Activated CD8-positive, alpha-beta memory T cell treated with anti-CD3 and anti-CD28 coated beads for 4 hours (primary cell): Measurements from ENCODE around the gene VKORC1L1.
"Not testable (repeated sequence)": the region's sequence is repeated elsewhere in the genome, so short reads cannot be mapped to it uniquely, and the experiment has no call there.

Experiments used
- DNase-seq, 2 donors: peaks; one replicate each; pipeline ENCODE4 v3.0.0-alpha.2; 2020; ENCODE audit warnings: low read depth in 2 of 2

Gene VKORC1L1

DNA sequence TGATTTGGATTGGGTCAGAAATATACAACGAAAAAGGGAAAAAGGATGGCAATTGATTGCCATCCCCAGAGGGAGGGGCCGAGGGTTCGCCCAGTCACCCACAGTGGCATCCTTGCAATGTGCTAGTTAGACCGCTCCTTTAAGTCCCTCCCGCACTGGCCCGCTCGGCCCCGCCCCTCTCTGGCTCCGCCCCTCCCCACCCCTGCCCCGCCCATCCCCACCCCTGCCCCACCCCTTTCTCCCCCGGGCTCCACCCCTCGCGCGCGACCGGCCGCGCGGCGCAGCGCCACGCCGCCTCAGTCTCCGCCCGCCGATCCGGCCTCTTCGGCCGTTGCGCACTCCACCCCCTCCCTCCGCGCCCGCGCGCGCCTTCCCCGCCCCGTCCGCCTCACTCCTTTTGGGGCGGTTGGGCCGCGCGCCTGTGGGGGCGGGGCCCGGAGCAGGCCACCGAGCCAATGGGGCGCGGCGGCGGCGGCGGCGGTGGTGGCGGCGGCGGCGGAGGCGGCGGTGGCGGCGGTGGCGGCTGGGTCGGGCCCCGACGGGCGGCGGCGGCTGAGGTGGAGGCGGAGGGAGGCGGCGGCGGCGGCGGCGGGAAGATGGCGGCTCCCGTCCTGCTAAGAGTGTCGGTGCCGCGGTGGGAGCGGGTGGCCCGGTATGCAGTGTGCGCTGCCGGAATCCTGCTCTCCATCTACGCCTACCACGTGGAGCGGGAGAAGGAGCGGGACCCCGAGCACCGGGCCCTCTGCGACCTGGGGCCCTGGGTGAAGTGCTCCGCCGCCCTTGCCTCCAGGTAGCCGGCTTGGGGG lies at the start of gene VKORC1L1:
TSS of gene VKORC1L1 (plus strand) at position 299 of the 806 bp plus-strand sequence. CDS start at position 597, 298 bp downstream.
- DNase-seq, result peak; percentile 90 to 92

DNA sequence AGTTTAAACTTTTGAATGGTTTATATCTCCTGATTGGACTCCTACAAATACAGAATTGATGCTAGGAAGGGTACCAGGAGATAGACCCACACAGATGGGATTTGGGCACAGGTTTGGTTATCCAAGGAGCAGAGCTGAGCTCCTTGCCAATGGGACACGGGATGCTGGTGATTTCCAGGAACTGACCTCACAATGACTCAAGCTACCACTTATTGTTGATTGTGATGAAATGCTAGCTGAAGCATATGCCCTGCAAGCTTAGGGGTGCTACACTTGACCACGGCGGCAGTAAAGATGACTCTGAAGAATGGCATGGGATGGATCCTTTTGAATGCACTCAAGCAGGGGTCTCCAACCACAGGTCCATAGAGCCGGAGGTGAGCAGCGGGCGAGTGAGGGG lies 45.5 kb upstream of the VKORC1L1 start:
- DNase-seq, result no peak

DNA sequence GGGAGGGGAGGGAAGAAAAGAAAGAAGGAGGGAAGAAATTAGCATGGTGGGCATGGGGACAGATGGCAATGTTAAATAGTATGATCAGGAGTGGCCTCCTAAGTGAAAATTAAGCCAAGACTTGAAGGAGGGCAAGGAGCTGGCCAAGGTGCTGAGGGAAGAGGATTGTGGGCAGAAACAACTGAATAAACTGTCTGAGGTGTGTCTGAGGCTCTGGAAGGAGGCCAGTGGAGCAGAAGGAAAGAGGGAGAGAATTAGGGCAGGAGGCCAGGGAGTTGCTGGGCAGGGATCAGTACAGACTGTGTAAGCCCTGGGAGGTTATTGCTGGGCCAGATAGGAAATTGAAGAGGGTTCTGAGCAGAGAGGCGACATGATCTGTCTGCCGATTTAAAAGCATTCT lies 40.6 kb upstream of the VKORC1L1 start:
- no peak for DNase-seq

DNA sequence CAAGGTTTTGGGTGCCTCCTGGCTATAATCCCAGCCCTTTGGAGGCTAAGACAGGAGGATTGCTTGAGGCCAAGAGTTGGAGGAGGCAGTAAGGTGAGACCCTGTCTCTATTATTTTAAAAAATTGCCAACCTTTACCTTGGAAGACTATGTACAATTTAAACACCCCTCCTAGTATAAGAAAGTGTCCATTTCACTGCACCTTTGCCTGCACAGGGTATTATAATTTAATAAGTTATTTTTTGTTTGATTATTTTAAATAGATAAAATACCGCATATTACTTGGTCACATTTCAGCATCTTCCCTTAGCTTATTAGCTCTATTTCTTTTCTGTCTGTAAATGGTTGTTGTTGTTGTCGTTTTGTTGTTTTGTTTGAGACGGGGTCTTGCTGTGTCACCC lies 36.2 kb upstream of the VKORC1L1 start:
- not testable (repeated sequence) for DNase-seq

DNA sequence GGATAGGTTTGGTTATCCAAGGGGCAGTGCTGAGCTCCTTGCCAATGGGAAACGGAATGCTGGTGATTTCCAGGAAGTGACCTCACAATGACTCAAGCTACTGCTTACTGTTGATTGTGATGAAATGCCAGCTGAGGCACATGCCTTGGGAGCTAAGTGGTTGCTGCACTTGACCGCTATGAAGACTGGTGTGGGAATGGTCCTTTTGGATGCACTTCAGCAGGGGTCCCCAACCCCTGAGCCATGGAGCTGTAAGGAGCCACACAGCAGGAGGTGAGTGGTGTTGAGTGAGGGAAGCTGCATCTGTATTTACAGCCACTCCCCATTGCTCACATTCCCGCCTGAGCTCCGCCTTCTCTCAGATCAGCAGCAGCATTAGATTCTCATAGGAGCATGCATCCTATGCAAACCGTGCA lies 35.3 kb upstream of the VKORC1L1 start:
- DNase-seq, result not testable (repeated sequence)

DNA sequence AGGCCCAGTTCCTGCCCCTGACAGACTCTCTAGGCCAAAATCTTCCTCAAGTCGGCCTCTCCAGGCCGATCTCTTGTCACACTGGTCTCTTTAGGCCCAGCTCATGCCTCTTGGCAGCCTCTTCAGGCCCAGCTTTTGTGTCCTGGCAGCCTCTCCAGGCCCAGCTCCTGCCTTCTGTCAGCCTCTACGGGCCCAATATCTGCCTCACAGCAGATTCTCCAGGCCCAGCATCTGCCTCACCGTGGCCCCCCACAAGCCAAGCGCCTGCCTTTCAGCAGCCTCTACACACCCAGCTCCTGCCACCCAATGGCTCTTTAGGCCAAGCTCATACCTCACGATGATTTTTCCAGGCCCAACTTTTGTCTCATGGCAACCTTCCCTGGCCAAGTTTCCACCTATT lies 33.0 kb upstream of the VKORC1L1 start:
- DNase-seq, result no peak

DNA sequence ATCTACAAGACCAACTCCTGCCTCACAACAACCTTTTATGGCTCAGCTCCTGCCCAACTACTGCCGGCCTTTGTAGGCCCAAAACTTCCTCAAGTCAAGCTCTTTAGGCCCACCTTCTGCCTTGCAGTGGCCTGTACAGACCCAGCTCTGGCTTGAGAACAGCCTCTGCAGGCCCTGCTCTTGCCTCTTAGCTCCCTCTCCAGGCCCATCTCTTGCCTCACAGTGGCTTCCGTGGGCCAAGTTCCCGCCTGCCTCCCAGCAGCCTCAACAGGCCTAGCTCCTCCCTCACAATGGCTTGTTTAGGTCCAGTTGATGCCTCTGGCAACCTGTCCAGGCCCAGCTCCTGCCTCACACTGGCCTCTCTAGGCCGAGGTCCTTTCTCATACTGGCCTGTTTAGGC lies 32.4 kb upstream of the VKORC1L1 start:
- DNase-seq, result no peak

DNA sequence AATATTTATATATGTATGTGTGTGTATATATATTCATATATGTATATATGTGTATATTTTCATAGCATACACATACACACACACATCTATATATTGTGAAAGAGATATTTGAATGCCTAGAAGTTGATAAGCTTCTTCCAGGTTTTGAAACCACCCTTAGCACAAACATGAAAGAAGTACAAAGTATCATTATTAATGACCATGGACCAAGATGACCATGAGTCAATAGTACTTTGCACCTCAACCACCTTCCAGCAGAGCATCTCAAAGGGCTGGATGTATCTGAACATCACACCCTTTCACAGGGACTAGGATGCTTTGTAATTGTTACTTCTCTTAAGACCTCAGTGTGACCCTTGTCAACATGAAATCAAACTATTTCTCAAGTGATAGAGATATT lies 29.3 kb upstream of the VKORC1L1 start:
- DNase-seq, result not testable (repeated sequence)

DNA sequence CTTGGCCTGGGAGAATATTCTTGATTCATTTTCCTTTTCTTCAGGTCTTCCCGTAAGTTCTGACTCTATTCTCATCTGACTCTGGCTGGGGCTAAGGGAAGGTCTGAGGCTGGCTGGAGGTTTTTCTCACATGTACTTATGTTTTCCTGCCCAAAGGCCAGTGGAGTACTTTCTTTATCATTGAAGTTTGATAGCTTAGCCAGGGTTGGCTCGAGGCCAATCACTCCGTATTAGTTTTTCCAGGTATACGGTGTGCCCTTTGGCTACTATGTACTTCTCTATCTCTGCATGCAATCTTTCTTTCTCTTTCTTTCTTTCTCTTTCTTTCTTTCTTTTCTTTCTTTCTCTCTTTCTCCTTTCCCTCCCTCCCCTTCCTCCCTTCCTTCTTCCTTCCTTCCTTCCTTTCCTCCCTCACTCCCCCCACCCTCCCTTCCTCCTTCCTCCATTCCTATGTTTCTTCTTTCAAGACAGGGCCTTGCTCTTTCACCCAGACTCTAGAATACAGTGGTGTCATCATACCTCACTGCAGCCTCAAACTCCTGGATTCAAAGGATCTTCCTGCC lies 26.8 kb upstream of the VKORC1L1 start:
- no peak for DNase-seq

DNA sequence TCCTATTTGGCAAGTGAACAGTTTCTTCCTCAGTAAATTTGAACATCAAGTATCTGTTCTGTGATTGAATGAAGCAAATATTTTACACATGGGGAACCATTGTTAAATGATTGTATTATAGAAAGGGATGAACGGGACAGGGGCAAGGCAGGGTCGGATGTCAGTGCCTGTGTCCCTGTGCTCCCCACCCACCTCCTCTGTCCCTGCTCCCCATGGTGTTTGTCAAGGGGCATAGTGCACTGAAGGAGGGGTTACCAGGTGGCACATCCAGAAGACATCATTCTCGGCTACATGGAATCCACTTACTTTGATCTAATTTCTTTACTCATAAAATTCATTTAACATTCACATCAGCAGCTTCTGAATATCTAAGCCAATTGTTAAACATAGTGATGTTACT lies 19.4 kb upstream of the VKORC1L1 start:
- not testable (repeated sequence) for DNase-seq

DNA sequence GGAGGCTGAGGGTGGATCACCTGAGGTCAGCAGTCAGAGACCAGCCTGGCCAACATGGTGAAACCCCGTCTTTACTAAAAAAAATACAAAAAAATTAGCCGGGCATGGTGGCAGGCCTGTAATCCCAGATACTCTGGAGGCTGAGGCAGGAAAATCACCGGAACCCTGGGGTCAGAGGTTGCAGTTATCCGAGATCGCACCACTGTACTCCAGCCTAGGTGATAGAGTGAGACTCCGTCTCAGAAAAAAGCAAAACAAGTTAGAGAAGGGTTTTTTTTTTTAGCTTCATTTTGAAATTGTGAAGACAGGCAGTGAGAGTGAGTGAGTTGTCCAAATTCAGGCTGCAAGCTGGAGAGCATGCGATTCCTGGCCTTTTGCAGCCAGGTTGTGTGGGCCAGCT lies 19.0 kb upstream of the VKORC1L1 start:
- DNase-seq, result not testable (repeated sequence)

DNA sequence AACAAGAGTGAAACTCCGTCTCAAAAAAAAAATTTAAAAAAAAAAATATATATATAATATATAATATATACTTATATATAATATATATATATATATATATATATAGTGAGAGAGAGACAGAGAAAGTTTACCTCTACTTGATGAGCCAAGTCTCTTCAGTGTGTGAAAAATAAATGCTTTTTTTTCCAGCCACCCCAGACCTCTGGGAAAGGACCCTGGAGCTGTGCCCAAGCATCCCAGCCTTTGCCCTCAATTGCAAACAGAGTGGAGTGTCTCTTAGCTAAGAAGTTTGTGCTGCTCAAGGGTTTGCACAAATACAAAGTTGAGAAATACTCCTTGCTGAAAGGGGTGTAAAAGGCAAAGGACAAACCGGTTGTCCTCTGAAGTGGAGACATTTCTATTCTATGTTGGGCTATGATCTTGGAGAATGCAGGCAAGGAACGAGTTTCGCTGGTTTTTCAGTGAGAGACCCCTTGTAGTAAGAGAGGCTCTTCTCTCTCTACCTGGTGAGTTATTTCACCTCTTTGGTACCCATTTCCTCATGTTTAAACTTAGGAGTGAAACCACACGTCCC lies 15.5 kb upstream of the VKORC1L1 start:
- DNase-seq, result not testable (repeated sequence)

DNA sequence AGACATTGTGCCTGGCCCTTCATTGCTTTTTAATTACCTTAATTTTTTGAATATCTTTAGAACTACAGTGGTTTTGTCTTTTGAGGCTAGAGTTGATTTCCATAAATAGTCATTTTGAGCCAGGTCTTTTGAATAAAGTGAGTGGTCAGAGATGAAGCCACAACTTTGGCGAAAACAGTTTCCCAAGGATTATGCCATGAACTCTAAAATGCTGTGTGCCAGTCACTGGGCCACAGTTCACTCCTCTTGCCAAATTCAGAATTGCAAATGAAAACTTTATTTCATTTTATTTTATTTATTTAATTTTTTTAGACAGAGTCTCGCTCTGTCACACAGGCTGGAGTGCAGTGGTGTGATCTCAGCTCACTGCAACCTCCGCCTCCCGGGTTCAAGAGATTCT lies 14.2 kb upstream of the VKORC1L1 start:
- DNase-seq, result not testable (repeated sequence)

DNA sequence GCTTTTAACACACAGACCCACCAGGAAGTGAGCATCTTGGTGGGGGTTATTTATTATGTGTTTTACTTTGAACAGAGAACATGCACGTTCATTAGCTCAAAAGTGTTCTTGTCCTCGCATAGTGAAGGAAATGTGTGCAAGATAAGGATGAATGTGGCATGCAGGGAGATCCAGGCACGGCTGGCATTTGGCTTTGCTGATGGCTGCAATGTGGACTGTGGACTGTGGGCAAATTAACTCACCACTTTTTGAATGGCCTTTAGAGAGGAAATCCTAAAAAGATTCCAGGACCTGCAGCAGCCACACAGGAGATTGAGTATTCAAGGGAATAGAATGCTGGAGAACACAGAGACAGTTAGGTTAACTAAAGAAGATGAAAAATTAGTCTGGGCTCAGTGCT lies 6.6 kb upstream of the VKORC1L1 start:
- DNase-seq, result not testable (repeated sequence)

DNA sequence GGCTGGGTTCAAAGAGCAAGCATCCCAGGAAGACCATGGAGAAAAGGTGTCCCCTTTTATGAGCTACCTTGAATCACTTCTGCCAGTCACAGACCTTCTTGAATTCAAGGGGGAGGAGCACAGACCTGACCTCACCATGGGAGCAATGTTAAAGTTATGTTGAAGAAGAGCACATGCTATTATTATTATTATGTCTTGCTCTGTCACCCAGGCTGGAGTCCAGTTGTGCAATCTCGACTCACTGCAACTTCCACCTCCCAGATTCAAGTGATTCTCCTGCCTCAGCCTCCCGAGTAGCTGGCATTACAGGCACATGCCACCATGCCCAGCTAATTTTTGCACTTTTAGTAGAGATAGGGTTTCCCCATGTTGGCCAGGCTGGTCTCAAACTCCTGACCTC lies 5.2 kb upstream of the VKORC1L1 start:
- DNase-seq, result not testable (repeated sequence)

DNA sequence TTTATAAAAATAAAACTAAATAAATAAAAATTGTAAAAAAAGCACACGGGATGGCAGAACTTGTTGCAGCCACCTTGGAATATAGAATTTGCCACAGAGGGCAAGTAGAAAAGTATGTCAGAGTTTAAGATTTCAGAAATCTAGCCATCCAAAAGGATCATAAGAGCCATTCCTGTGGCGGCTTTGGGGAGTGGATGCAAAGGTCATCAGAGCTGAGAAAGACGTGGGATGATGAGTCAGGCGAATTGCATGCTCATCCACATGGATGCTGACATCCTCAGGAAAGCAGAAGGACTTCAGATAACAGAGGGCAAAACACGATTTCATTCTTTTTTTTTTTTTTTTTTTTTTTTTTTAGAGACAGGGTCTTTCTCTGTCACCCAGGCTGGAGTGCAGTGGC lies 3.6 kb upstream of the VKORC1L1 start:
- DNase-seq, result not testable (repeated sequence)

DNA sequence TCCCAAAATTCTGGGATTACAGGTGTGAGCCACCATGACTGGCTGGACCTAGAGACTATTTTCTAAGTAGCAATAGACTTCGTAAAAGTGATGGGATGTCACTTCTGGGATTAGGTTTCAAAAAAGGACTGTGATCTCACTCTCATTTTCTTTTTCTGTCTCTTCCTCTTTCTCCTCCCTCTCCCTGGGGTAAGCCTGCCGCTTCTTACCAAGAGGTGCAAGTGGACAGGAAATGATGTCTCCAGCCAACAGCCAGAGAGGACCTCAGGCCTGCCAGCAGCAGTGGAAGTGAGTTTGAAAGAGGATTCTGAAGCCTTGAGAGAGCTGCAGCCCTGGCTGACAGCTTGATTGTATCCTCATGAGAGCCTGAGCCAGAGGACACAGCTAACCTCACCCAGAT lies 1.4 kb upstream of the VKORC1L1 start:
- DNase-seq, result not testable (repeated sequence)

DNA sequence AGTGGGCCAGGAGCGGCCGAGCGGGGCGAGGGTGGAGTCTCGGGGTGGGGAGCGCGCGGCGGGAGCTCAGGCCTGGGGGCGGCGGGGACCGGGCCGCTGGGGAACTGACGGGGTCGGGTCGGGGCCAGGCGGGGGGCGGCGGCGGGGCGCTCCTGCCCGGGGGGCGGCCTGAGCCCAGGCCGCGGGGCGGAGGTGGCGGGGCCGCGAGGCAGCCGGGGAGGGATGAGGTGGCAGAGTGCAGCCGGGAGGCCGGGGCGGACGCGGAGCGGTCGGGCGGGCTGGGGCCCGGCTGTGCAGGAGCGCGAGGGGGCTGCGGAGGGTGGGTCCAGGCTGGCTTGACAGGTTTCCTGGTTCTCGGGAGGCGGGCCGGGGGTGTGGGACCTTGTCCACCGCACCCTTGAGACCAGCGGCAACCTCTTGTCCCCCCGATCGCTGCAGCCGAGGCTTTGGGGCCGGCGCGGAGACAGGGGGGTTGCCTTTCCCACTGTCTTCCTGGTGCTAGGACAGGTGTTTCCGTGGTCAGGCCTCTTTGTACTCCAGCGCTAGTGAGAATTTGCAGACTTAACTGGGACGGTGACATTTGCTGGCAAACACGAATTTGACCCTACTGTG lies 814 bp downstream of the VKORC1L1 start:
- not testable (repeated sequence) for DNase-seq

DNA sequence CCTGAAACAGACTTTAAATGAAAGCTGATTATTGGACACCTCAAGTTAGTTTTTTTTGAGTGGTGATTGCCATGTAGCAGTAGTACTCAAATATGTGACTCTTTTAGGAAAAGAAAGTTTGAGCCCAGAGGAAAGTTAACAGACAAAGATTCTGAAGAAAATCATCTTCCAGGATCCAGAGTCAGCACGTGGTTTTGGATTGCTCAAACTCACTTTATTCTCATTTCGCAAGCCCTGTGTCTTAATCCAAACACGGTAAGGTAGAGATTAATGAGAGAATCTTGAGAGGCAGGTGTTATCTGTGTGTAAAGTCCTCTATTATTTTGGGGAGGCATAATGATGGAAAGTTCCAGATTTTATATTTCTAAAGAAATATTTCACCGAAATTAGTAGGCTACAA lies 2.8 kb downstream of the VKORC1L1 start:
- not testable (repeated sequence) for DNase-seq

DNA sequence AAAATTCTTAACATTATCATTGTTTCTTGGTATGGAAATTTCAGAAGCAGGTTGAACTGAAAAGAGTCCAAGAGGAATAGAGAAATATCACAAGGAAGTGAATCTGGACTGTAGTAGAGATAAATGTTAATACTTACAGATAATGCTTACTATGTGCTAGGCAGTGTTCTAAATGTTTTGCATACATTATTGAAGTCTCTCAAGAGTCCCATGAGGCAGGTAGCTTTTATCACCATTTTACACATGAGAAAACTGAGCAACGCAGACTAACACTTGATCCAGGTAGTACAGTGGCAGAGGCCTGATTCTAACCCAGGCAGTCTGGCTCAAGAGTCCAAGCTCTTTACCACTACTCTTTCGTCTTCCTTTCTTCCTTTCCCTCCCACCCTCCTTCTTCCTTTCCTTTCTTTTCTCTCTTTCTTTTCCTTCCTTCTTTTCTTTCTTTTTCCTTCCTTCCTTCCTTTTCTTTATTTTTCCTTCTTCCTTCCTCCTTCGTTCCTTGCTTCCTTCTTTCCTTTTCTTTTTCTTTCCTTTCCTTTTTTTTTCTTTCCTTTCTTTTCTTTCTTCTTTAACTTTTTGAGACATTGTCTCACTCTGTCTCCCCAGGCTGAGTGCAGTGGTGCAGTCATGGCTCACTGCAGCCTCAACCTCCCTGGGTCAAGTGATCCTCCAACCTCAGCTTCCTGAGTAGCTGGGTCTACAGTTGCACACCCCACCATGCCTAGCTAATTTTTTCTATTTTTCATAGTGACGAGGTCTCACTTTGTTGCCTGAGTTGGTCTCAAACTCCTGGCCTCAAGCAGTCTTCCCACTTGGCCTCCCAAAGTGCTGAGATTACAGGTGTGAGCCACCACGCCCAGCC lies 6.6 kb downstream of the VKORC1L1 start:
- DNase-seq, result not testable (repeated sequence)

DNA sequence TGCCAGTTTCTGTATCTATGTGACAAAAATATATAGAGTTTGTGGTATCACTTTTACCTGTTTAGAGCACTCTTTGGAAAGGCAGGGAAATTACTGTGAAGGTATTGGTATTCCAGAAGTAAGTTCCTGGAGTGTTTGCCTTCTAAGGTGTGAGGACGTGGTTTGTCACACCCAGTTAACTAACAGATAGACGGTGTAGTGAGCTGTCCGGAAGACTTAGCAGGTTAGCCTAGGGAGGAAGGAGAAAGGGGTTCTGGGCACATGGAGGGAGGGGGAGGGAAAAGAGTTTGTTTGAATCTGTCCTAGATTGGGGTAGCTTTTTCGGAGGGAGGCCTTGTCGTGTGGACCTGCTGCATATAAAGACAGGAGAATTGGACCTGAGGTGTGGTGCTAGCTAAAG lies 7.4 kb downstream of the VKORC1L1 start:
- DNase-seq, result not testable (repeated sequence)

DNA sequence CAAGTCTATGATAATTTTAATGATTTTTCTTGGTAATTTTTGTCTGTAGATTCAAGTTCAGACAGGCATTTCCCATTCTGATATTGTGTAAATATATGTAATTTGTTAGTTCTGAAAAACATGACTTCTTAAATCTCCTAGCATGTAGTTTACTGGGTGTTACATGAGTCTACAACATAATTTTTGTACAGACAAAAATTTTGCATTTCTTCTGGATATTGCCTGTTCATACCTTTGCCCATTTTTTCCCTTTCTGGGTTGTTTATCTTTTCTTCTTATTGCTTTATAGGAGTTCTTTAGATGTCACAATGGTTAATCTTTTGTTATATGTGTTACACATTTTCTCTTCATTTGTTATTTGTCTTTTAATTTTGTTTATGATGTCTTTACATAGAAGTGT lies 12.1 kb downstream of the VKORC1L1 start:
- not testable (repeated sequence) for DNase-seq
